ENCODE measurements around the gene ATXN1.

The ATXN1 gene

DNA sequence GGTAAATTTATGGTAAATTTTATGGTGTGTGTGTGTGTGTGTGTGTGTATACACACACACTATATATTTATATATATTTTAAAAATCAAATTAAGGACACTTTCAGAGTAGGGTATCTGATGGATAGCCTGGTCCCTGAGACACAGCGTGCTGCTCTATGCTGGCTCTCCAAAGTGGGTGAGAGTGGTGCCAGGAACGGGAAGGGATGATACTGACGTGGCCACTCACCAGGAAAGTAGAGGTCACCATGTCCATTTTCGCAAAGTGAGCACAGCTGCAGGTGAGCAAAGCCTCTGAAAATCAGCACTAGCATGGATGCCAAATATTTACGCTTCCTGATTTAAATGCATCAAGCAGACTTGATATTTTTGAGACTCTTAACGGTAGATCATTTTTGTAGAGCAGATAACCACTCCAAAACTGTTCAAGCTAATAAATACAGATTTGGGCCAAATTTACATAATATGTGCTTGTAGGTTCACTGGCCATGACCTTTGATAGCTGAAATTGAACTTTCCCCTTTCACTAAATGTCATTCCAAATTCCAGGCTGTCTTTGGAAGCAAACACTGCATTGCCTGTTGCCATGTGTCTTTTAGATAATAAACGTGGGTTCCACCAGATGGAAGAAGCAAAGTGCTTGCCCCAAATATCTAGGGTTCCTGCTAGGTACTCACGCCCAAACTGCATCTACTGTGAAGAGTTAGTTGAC is 116.6 kb downstream of the ATXN1 start:
- DNase-seq (ENCODE audit: low read depth, low spot score) = no peak
- H3K4me1 ChIP-seq (ENCODE audit: control insufficient read depth, insufficient read depth, low read length) = no peaks in the 10 kb centered on the region
- no peak overlapping the region for H3K27ac ChIP-seq (ENCODE audit: low read length)
- WGBS (ENCODE audit: insufficient coverage, insufficient read length) = no CpG with 5 or more reads among the region's 8 CpGs
- H3K36me3 ChIP-seq (ENCODE audit: control insufficient read depth, insufficient read depth, low read length) = no peaks in the 10 kb centered on the region
- no peak overlapping the region for H3K4me3 ChIP-seq (ENCODE audit: low read length)
- H3K27me3 ChIP-seq (ENCODE audit: control insufficient read depth, insufficient read depth, low read length) = no peaks in the 10 kb centered on the region
- no peaks in the 10 kb centered on the region for H3K9me3 ChIP-seq (ENCODE audit: control insufficient read depth, insufficient read depth, low read length)

DNA sequence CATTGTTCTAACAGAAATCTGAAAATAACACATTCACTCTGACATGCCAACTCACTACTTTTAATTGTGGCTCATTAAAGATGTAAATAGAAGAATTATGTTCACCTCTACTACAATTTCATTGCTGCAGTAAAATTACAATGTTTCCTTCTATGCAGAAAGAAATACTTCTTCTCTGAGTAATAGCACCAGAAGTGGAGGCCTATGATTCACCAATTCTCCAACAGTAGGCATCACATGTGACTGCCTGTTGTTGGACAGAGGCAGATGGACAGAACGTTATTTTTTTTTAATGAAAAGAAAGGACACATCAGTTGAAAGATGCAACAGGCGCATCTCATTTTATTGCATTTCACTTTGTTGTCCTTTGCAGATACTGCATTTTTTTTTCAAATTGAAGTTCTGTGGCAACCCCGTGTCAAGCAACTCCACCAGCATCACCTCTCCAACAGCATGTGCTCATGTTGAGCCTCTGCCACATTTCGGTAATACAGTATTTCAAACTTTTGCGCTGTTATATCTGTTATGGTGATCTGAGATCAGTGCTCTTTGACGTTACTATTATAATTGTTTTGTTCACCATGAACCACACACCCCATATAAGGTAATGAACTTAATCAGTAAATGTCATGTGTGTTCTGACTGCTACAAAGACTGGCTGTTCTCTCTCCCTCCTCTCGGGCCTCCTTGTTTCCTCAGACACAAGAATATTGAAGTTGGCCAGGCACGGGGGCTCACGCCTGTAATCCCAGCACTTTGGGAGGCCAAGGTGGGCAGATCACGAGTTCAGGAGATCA is 121.4 kb downstream of the ATXN1 start:
- peaks cover 3% of the 10 kb centered on the region; the same call in 1 of the 2 replicates for H3K4me1 ChIP-seq (ENCODE audit: control insufficient read depth, insufficient read depth, low read length)
- H3K27ac ChIP-seq (ENCODE audit: low read length) = no peak overlapping the region
- no CpG with 5 or more reads among the region's 10 CpGs for WGBS (ENCODE audit: insufficient coverage, insufficient read length)
- DNase-seq (ENCODE audit: low read depth, low spot score) = no peak
- no peaks in the 10 kb centered on the region for H3K36me3 ChIP-seq (ENCODE audit: control insufficient read depth, insufficient read depth, low read length)
- no peak overlapping the region for H3K4me3 ChIP-seq (ENCODE audit: low read length)
- no peaks in the 10 kb centered on the region for H3K27me3 ChIP-seq (ENCODE audit: control insufficient read depth, insufficient read depth, low read length)
- no peaks in the 10 kb centered on the region for H3K9me3 ChIP-seq (ENCODE audit: control insufficient read depth, insufficient read depth, low read length)

DNA sequence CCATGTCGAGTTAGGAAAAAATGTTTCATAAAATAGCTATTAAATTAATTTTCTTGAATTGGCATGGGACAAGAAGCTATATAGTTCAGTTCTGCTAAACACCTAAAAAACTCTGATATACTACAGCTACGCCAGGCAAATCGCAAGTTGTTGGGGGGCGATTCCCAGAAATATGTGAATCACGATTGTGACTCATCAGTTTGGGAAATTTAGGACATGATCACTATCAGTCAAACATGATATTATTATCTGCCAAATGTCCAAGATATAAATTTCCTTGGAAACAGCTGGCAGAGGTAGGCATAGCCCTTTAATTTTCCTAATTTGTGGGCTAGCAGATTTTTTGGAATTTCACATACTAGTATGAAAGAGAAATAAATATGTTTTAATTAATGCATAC is 123.6 kb downstream of the ATXN1 start:
- Histone ChIP-seq H3K27ac (ENCODE audit: low read length) (no peak overlapping the region), H3K4me1 (ENCODE audit: control insufficient read depth, insufficient read depth, low read length) (peaks cover 3% of the 10 kb centered on the region; the same call in 1 of the 2 replicates), H3K4me3 (ENCODE audit: low read length) (no peak overlapping the region), H3K36me3 (ENCODE audit: control insufficient read depth, insufficient read depth, low read length) (no peaks in the 10 kb centered on the region), H3K27me3 (ENCODE audit: control insufficient read depth, insufficient read depth, low read length) (no peaks in the 10 kb centered on the region), H3K9me3 (ENCODE audit: control insufficient read depth, insufficient read depth, low read length) (no peaks in the 10 kb centered on the region)
- no CpG with 5 or more reads among the region's 5 CpGs for WGBS (ENCODE audit: insufficient coverage, insufficient read length)
- DNase-seq (ENCODE audit: low read depth, low spot score) = no peak

DNA sequence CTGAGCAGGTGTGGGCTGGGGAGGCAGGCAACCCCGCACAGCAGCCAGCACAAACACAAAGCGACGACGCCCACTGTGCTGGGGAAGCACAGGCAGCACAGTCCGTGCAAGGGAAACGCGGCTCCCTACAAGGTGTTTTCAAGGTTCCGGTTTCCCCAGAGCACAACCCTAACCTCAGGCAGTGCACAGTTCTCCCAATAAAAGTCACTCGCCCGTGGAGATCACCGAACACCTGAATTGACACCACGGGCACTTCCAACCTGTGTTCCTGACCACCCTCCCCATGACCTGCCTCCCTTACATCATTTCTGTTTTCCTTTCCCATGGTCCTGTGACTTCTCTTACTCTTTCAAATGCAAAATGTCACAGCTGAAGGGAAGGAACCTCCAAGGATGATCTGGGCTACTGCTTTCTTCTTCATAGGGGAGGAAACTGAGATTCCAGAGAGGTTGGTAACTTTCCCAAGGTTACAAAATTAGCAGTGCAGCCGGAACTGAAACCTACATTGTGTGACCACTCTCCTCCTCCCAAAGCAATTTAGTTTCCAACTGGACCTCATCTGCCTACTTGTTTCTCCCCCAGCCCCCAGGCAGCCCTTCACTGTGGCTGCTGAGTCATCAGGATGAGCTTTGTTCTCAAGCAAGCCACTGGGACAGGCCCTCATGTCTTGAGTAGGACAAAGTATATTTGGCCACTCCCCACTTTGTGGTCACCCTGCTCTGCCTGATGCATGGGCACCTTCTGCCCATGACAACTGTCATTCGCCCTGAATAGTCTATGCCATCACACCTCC is 125.3 kb downstream of the ATXN1 start:
- H3K36me3 ChIP-seq (ENCODE audit: control insufficient read depth, insufficient read depth, low read length) = no peaks in the 10 kb centered on the region
- no peaks in the 10 kb centered on the region for H3K27me3 ChIP-seq (ENCODE audit: control insufficient read depth, insufficient read depth, low read length)
- H3K27ac ChIP-seq (ENCODE audit: low read length) = no peak overlapping the region
- H3K9me3 ChIP-seq (ENCODE audit: control insufficient read depth, insufficient read depth, low read length) = no peaks in the 10 kb centered on the region
- no peak overlapping the region for H3K4me3 ChIP-seq (ENCODE audit: low read length)
- WGBS (ENCODE audit: insufficient coverage, insufficient read length) = no CpG with 5 or more reads among the region's 14 CpGs
- DNase-seq (ENCODE audit: low read depth, low spot score) = no peak
- H3K4me1 ChIP-seq (ENCODE audit: control insufficient read depth, insufficient read depth, low read length) = peaks cover 3% of the 10 kb centered on the region; the same call in 1 of the 2 replicates

DNA sequence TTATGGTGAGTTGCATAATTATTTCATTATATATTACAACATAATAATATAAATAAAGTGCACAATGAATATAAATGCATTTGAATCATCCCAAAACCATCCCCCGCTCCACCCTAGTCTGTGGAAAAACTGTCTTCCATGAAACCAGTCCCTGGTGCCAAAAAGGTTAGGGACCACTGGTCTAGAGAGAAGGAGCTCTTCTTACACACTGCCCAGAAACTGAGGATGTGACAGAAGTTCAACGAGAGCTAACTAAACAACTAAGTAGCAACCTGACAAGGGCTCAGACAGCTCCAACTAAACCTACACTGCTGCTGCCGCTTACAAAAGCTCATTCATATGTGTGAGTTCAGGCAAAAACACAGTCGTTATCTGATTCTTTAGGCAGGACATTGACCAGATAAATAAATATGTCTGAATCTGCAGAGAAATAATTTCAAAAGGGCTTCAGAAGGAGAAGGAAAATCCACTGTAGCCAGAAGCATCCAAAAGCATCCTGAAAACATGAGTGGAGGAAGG is 125.9 kb downstream of the ATXN1 start:
- Histone ChIP-seq H3K27me3 (ENCODE audit: control insufficient read depth, insufficient read depth, low read length) (no peaks in the 10 kb centered on the region), H3K36me3 (ENCODE audit: control insufficient read depth, insufficient read depth, low read length) (no peaks in the 10 kb centered on the region), H3K9me3 (ENCODE audit: control insufficient read depth, insufficient read depth, low read length) (no peaks in the 10 kb centered on the region), H3K4me1 (ENCODE audit: control insufficient read depth, insufficient read depth, low read length) (peaks cover 3% of the 10 kb centered on the region; the same call in 1 of the 2 replicates), H3K4me3 (ENCODE audit: low read length) (no peak overlapping the region), H3K27ac (ENCODE audit: low read length) (no peak overlapping the region)
- no CpG with 5 or more reads among the region's 4 CpGs for WGBS (ENCODE audit: insufficient coverage, insufficient read length)
- no peak for DNase-seq (ENCODE audit: low read depth, low spot score)

DNA sequence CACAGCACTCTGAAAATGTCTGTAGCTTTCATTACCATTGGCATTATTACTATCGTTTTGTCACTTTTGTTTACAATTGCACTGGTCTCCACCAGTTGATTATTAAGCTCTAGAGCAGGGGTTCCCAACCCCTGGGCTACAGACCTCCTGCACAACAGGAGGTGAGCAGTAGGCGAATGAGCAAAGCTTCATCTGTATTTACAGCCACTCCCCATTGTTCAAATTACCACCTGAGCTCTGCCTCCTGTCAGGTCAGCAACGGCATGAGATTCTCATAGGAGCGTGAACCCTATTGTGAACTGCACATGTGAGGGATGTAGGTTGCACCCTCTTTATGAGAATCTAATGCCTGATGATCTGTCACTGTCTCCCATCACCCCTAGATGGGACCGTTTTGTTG is 126.4 kb downstream of the ATXN1 start:
- Histone ChIP-seq H3K36me3 (ENCODE audit: control insufficient read depth, insufficient read depth, low read length) (no peaks in the 10 kb centered on the region), H3K9me3 (ENCODE audit: control insufficient read depth, insufficient read depth, low read length) (no peaks in the 10 kb centered on the region), H3K4me1 (ENCODE audit: control insufficient read depth, insufficient read depth, low read length) (peaks cover 3% of the 10 kb centered on the region; the same call in 1 of the 2 replicates), H3K27me3 (ENCODE audit: control insufficient read depth, insufficient read depth, low read length) (no peaks in the 10 kb centered on the region), H3K4me3 (ENCODE audit: low read length) (no peak overlapping the region), H3K27ac (ENCODE audit: low read length) (no peak overlapping the region)
- no peak for DNase-seq (ENCODE audit: low read depth, low spot score)
- WGBS (ENCODE audit: insufficient coverage, insufficient read length) = no CpG with 5 or more reads among the region's 5 CpGs

DNA sequence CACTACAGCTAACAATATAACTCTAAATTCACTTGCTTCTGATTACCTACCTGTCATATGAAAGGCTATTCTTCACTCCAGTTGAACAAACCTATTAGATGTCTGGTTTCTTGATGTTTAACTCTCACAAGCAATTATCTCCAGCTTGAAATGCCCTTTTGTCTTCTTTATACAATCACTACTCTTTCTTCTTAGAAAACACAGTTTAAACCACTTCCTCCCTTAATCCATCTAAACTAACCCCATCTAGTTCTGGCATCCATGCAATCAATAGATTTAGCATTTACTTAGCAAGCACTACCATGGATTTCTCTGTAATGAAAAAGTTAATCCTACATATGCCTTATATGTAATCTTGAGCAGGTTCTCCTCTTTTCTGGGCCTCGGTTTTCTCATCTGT is 127.3 kb downstream of the ATXN1 start:
- Histone ChIP-seq H3K27me3 (ENCODE audit: control insufficient read depth, insufficient read depth, low read length) (no peaks in the 10 kb centered on the region), H3K4me3 (ENCODE audit: low read length) (no peak overlapping the region), H3K9me3 (ENCODE audit: control insufficient read depth, insufficient read depth, low read length) (no peaks in the 10 kb centered on the region), H3K36me3 (ENCODE audit: control insufficient read depth, insufficient read depth, low read length) (no peaks in the 10 kb centered on the region), H3K27ac (ENCODE audit: low read length) (no peak overlapping the region), H3K4me1 (ENCODE audit: control insufficient read depth, insufficient read depth, low read length) (peaks cover 3% of the 10 kb centered on the region; the same call in 1 of the 2 replicates)
- no peak for DNase-seq (ENCODE audit: low read depth, low spot score)
- no CpG with 5 or more reads among the region's 1 CpG for WGBS (ENCODE audit: insufficient coverage, insufficient read length)

DNA sequence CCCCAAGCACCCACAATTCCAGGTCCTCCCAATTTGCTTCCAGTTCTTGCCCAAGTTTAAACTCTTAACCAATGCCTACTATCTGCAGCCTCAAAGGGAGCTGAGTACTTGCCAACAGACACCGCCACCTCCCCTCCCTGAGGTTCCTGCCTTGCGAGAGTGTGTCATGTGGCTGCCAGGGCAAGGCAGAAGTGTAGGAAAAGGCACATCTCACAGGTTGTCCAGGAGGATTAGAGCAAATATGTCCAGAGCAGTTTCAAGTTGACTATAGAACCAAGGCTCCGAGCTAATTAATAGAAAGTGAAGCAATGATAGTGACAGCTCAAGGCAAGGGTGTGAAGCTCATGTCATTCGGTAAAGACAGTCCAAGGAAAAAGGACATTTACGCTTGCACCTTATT is 127.8 kb downstream of the ATXN1 start:
- no CpG with 5 or more reads among the region's 5 CpGs for WGBS (ENCODE audit: insufficient coverage, insufficient read length)

DNA sequence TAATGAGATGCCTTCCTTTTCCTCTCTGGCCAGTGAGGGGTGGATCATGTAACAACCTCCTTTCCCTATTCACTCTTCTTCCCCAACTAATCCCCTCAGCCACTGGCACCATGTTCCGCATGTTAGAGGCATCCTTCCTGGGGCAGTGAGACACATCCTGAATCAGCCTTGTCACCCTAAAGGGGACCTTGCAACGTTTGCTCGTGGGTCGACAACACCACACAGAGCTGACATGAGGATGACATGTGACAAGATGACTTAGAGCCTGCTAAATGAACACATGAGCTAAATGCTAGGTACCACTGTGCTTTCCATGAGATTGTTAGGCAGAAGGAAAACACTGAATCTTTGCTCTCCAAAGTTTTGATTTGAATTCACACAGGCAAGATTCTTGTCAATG is 129.2 kb downstream of the ATXN1 start:
- no peak for DNase-seq (ENCODE audit: low read depth, low spot score)
- Histone ChIP-seq H3K4me1 (ENCODE audit: control insufficient read depth, insufficient read depth, low read length) (peaks cover 3% of the 10 kb centered on the region; the same call in 1 of the 2 replicates), H3K4me3 (ENCODE audit: low read length) (no peak overlapping the region), H3K27me3 (ENCODE audit: control insufficient read depth, insufficient read depth, low read length) (no peaks in the 10 kb centered on the region), H3K27ac (ENCODE audit: low read length) (no peak overlapping the region), H3K36me3 (ENCODE audit: control insufficient read depth, insufficient read depth, low read length) (no peaks in the 10 kb centered on the region), H3K9me3 (ENCODE audit: control insufficient read depth, insufficient read depth, low read length) (no peaks in the 10 kb centered on the region)
- no CpG with 5 or more reads among the region's 4 CpGs for WGBS (ENCODE audit: insufficient coverage, insufficient read length)

More for the DNA sequence above, 127.8 kb downstream of the ATXN1 start:
- no peaks in the 10 kb centered on the region for H3K36me3 ChIP-seq (ENCODE audit: control insufficient read depth, insufficient read depth, low read length)
- no peaks in the 10 kb centered on the region for H3K27me3 ChIP-seq (ENCODE audit: control insufficient read depth, insufficient read depth, low read length)
- H3K4me3 ChIP-seq (ENCODE audit: low read length) = no peak overlapping the region
- DNase-seq (ENCODE audit: low read depth, low spot score) = no peak
- no peak overlapping the region for H3K27ac ChIP-seq (ENCODE audit: low read length)
- H3K9me3 ChIP-seq (ENCODE audit: control insufficient read depth, insufficient read depth, low read length) = no peaks in the 10 kb centered on the region
- peaks cover 3% of the 10 kb centered on the region; the same call in 1 of the 2 replicates for H3K4me1 ChIP-seq (ENCODE audit: control insufficient read depth, insufficient read depth, low read length)

DNA sequence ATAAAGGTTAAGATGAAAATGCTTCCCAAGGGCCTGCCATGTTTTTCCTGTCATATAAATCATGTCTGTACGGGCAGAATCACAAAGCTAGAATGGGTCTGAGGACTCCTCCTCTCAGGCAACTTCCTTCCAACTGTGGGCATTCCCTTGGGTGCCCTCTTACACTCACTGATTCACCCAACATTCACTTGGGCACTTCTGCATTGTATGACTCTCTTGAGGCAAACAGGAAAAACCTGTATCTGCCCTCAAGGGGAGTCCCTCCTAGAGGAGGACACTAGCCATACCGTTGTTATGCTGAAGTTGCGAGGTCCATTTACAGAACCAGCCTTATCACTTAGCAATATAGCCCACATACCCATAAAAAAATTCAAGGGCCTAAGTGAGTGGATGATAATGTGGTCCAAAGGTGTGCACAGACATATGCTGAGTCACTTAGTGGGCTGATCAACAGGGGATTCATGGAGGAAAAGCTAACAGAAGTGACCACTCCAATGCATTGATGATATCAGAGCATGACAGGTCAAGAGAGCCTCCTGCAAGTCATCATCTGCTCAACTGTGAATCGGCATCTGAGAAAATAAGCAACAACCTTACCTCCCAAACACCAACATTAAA is 131.1 kb downstream of the ATXN1 start:
- no peaks in the 10 kb centered on the region for H3K27me3 ChIP-seq (ENCODE audit: control insufficient read depth, insufficient read depth, low read length)
- H3K4me1 ChIP-seq (ENCODE audit: control insufficient read depth, insufficient read depth, low read length) = no peaks in the 10 kb centered on the region
- no CpG with 5 or more reads among the region's 4 CpGs for WGBS (ENCODE audit: insufficient coverage, insufficient read length)
- H3K36me3 ChIP-seq (ENCODE audit: control insufficient read depth, insufficient read depth, low read length) = no peaks in the 10 kb centered on the region
- H3K4me3 ChIP-seq (ENCODE audit: low read length) = no peak overlapping the region
- H3K27ac ChIP-seq (ENCODE audit: low read length) = no peak overlapping the region
- H3K9me3 ChIP-seq (ENCODE audit: control insufficient read depth, insufficient read depth, low read length) = no peaks in the 10 kb centered on the region
- DNase-seq (ENCODE audit: low read depth, low spot score) = no peak
